ENCODE results near the gene LBH.

Gene LBH

DNA sequence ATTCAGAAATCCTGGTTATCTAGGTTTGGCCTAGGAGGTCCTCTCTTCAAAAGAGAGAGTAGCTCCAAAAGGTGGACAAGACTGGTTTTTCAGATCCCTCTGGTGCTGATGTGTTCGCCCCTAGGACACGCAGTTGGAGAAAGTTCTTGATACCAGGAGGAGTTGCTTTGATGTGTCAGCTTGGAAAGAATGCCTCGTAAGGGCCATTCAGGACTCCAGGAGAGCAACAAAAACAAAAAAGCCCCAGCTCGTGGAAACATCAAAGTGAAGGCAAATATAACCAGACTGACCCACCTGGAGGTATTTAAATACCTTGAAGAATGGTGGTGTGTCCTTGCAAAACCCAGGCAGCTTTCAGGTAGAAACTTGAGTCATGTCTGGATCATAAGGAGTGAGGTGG is 12.5 kb upstream of the LBH start:
- Mint-ChIP-seq H3K27me3 (ENCODE audit: low read depth, poor library complexity) (peaks cover 7% of the 10 kb centered on the region), H3K36me3 (ENCODE audit: low read depth) (no peaks in the 10 kb centered on the region), H3K4me3 (no peak overlapping the region), H3K4me1 (peaks cover 55% of the 10 kb centered on the region), H3K9me3 (no peaks in the 10 kb centered on the region), H3K27ac (no peak overlapping the region)
- TF ChIP-seq, protein P1, sequence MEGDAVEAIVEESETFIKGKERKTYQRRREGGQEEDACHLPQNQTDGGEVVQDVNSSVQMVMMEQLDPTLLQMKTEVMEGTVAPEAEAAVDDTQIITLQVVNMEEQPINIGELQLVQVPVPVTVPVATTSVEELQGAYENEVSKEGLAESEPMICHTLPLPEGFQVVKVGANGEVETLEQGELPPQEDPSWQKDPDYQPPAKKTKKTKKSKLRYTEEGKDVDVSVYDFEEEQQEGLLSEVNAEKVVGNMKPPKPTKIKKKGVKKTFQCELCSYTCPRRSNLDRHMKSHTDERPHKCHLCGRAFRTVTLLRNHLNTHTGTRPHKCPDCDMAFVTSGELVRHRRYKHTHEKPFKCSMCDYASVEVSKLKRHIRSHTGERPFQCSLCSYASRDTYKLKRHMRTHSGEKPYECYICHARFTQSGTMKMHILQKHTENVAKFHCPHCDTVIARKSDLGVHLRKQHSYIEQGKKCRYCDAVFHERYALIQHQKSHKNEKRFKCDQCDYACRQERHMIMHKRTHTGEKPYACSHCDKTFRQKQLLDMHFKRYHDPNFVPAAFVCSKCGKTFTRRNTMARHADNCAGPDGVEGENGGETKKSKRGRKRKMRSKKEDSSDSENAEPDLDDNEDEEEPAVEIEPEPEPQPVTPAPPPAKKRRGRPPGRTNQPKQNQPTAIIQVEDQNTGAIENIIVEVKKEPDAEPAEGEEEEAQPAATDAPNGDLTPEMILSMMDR (IDR thresholded peaks at IDR 0.05) = no peak
- DNase-seq = no peak

DNA sequence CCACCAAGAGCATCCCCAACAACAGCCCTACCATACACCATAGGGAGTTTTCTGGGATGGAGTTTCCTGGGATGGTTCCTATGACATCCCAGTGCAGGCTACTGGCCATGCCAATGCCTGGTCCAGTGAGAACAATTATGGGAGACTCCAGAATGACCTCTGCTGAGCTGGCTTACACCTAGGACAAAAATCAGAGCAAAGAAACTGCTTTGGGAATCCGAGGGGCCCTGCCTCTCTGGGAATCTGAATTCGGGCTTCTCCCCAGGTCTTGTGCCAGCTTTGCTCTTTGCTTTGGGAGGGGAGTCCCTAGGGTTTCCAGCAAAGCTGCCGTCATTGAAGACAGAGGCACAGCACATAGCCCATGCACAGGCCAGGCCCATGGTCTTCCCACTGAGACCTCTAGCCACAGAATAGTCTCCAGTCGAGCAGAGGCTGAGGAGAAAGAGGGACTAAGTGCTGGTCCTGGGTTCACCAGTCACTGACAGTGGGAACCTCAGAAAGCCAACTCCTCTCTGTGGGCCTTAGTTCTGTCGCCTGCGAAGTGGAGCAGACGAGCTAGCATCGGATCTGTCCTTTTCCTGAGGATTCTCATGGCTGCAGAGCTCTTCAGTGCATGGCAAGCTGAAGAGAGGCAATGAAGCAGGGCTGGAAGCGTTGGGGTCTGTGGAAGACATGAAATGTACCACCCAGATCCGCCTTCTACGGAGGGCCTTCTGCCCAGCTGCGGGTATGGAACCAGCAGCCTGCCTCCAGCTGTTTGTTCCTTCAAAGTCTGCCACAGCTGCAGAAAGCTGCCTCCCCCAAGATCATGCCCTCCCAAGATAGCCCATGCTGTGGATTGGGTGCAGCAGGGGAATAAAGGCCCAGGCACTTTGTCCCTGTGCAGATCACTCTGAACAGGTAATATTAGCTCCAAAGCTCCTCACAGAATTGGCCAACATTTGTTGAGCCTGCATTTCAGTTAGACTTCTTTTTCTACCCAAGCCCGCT is 11.2 kb upstream of the LBH start:
- no peak overlapping the region for H3K27ac Mint-ChIP-seq
- DNase-seq = no peak
- H3K27me3 Mint-ChIP-seq (ENCODE audit: low read depth, poor library complexity) = peaks cover 7% of the 10 kb centered on the region
- TF ChIP-seq, protein P1 (IDR thresholded peaks at IDR 0.05) = no peak
- H3K4me3 Mint-ChIP-seq = no peak overlapping the region
- H3K36me3 Mint-ChIP-seq (ENCODE audit: low read depth) = no peaks in the 10 kb centered on the region
- peaks cover 64% of the 10 kb centered on the region for H3K4me1 Mint-ChIP-seq
- no peaks in the 10 kb centered on the region for H3K9me3 Mint-ChIP-seq

DNA sequence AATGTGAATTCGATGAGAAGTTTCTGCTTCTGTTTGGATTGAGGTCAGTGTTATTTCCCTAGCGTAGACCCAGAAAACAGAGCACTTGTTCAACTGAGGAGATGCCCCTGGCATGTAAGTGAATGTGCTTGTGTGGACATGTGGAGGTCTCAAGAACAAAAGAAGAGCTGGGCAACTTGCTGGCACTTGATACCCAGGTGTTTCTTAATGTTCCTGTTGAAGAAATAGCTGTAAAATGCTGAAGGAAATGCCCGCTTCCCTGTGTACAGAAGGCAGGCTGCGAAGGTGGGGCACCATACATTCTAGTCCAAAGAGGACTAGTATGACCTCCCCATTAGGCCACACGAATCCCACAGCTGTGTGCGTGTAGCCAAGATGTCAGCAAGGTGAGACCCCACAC is 9.8 kb upstream of the LBH start:
- H3K4me3 Mint-ChIP-seq = no peak overlapping the region
- H3K9me3 Mint-ChIP-seq = no peaks in the 10 kb centered on the region

DNA sequence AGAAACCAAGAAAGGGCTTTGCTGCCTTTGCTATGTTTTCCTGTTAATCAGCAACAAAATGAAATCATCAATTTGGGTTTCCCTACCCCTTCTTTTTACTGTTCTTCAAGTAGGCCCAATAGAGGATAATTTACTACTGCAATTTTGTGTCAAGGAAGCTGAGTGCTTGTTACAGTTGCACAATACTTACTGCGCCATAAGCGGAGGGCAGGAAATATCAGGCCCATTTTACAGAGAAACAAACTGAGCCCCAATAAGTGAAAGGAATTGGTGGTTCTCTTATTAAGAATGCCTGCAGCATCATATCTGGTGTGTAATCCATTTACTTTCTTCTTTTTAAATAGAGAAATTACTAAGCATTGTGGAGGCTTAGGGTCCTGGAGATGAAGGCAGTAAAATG is 9.3 kb upstream of the LBH start:
- no peak overlapping the region for H3K4me3 Mint-ChIP-seq
- DNase-seq = no peak
- H3K27me3 Mint-ChIP-seq (ENCODE audit: low read depth, poor library complexity) = peaks cover 15% of the 10 kb centered on the region
- peaks cover 69% of the 10 kb centered on the region for H3K4me1 Mint-ChIP-seq
- no peaks in the 10 kb centered on the region for H3K36me3 Mint-ChIP-seq (ENCODE audit: low read depth)
- H3K9me3 Mint-ChIP-seq = no peaks in the 10 kb centered on the region
- H3K27ac Mint-ChIP-seq = no peak overlapping the region
- TF ChIP-seq, protein P1 (IDR thresholded peaks at IDR 0.05) = no peak

More for the DNA sequence above, 9.8 kb upstream of the LBH start:
- TF ChIP-seq, protein P1 (IDR thresholded peaks at IDR 0.05) = no peak
- Mint-ChIP-seq H3K36me3 (ENCODE audit: low read depth) (no peaks in the 10 kb centered on the region), H3K27ac (no peak overlapping the region), H3K27me3 (ENCODE audit: low read depth, poor library complexity) (peaks cover 14% of the 10 kb centered on the region), H3K4me1 (peaks cover 67% of the 10 kb centered on the region)
- DNase-seq = no peak

DNA sequence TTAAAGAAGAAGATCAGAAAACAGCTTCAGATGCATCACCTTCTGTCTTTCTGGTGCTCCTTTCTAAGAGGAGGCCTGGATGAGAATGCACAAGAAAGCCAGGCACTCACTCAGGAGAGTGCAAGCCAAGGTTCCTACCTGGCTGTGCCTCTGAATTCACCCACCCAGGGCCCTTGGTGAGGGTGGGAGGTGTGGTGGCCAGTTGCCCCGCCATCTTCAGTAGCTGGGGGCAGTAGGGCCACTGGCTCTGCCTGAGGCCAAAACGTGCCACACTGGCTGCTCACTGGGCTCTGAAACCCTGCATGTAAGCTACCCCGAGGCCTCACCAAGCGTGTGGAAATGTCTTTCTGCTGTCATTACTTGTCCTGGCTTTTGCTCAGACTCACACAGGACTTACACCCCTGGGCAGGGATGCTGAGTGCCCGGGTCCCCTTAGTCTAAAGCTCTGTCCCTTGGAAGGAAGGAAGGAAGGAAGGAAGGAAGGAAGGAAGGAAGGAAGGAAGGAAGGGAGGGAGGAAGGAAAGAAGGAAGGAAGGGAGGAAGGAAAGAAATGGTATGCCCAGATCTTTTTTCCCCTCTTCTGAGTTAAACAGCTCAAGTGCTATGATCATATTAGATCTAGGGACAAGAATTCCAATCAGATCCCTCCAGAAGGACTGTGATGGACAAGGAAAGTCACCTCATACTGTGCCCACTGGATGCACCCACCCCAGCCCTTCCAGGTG is 8.5 kb upstream of the LBH start:
- H3K4me1 Mint-ChIP-seq = peaks cover 67% of the 10 kb centered on the region

More for the DNA sequence above, 8.5 kb upstream of the LBH start:
- Mint-ChIP-seq H3K27ac (peak overlapping the region; percentile 85), H3K27me3 (ENCODE audit: low read depth, poor library complexity) (peaks cover 19% of the 10 kb centered on the region), H3K36me3 (ENCODE audit: low read depth) (no peaks in the 10 kb centered on the region), H3K9me3 (no peaks in the 10 kb centered on the region), H3K4me3 (no peak overlapping the region)
- no peak for DNase-seq
- TF ChIP-seq, protein P1 (IDR thresholded peaks at IDR 0.05) = no peak

All from nephron progenitor cell (in vitro differentiated cells).